H9 (cell line): ENCODE data around the gene PDLIM3. TPM values are rescaled to one million over a fixed set of nuclear protein-coding genes. Genes with fewer than 3 reads are reported as not detected.

Experiments used
- DNase-seq: peaks from one replicate; pipeline ENCODE4 v3.0.0-alpha.2; 2017
- H2AFZ ChIP-seq: one replicate; pipeline ENCODE4 v1.6.1; 2013; ENCODE audit warnings: mild to moderate bottlenecking, low read length, control low read depth, moderate library complexity
- H2AK5ac ChIP-seq: 2 replicates; pipeline ENCODE4 v1.6.1; 2013; ENCODE audit warnings: low read length, control low read depth, mixed read lengths; ENCODE audit not compliant: insufficient read length
- H2BK120ac ChIP-seq: one replicate; pipeline ENCODE4 v1.6.1; 2013; ENCODE audit warnings: low read depth, mild to moderate bottlenecking, low read length, control low read depth, inconsistent platforms; ENCODE audit not compliant: poor library complexity, severe bottlenecking
- H2BK12ac ChIP-seq: 2 replicates; pipeline ENCODE4 v1.6.1; 2013; ENCODE audit warnings: low read length, control low read depth, mixed read lengths, low read depth; ENCODE audit not compliant: insufficient read length
- H2BK15ac ChIP-seq: 2 replicates; pipeline ENCODE4 v1.6.1; 2013; ENCODE audit warnings: low read depth, low read length, control low read depth
- H2BK20ac ChIP-seq: one replicate; pipeline ENCODE4 v1.6.1; 2013; ENCODE audit warnings: low read depth, mild to moderate bottlenecking, low read length, control low read depth, inconsistent platforms; ENCODE audit not compliant: poor library complexity, severe bottlenecking
- H2BK5ac ChIP-seq: 2 replicates; pipeline ENCODE4 v1.6.1; 2013; ENCODE audit warnings: low read length, control low read depth, mixed read lengths; ENCODE audit not compliant: insufficient read length
- H3K14ac ChIP-seq: 2 replicates; pipeline ENCODE4 v1.6.1; 2013; ENCODE audit warnings: low read length, control low read depth; ENCODE audit not compliant: insufficient read depth
- H3K18ac ChIP-seq: 2 replicates; pipeline ENCODE4 v1.6.1; 2013; ENCODE audit warnings: low read depth, mild to moderate bottlenecking, mixed read lengths, low read length, control low read depth; ENCODE audit not compliant: insufficient read length
- H3K23ac ChIP-seq: 2 replicates; pipeline ENCODE4 v1.6.1; 2013; ENCODE audit warnings: low read length, control low read depth, mixed read lengths, low read depth; ENCODE audit not compliant: insufficient read length
- H3K23me2 ChIP-seq: 2 replicates; pipeline ENCODE4 v1.6.1; 2013; ENCODE audit warnings: low read depth, mild to moderate bottlenecking, mixed read lengths, low read length, control low read depth; ENCODE audit not compliant: insufficient read length, poor library complexity, severe bottlenecking
- H3K27ac ChIP-seq: 2 replicates; pipeline ENCODE4 v1.5.1; 2013; ENCODE audit warnings: low read length, control low read depth, mixed read lengths, low read depth; ENCODE audit not compliant: insufficient read length
- H3K27me3 ChIP-seq: 2 replicates; pipeline ENCODE4 v1.6.1; 2013; ENCODE audit warnings: low read length, control low read depth, inconsistent platforms; ENCODE audit not compliant: insufficient read depth
- H3K4ac ChIP-seq: 2 replicates; pipeline ENCODE4 v1.6.1; 2013; ENCODE audit warnings: low read depth, mild to moderate bottlenecking, control low read depth, inconsistent platforms, low read length, moderate library complexity
- H3K4me1 ChIP-seq: 2 replicates; pipeline ENCODE4 v1.6.1; 2013; ENCODE audit warnings: low read length, control low read depth, inconsistent platforms; ENCODE audit not compliant: insufficient read depth
- H3K4me2 ChIP-seq: 2 replicates; pipeline ENCODE4 v1.6.1; 2013; ENCODE audit warnings: low read length, control low read depth, mixed read lengths; ENCODE audit not compliant: insufficient read length, insufficient read depth
- H3K56ac ChIP-seq: 2 replicates; pipeline ENCODE4 v1.6.1; 2013; ENCODE audit warnings: low read depth, mild to moderate bottlenecking, mixed read lengths, low read length, control low read depth; ENCODE audit not compliant: insufficient read length
- H3K79me1 ChIP-seq: 2 replicates; pipeline ENCODE4 v1.6.1; 2013; ENCODE audit warnings: low read depth, mild to moderate bottlenecking, moderate library complexity, low read length, control low read depth, inconsistent platforms; ENCODE audit not compliant: insufficient read depth, poor library complexity, severe bottlenecking
- H3K79me2 ChIP-seq: 2 replicates; pipeline ENCODE4 v1.6.1; 2013; ENCODE audit warnings: low read length, control low read depth, inconsistent platforms; ENCODE audit not compliant: insufficient read depth
- H3K9ac ChIP-seq: 2 replicates; pipeline ENCODE4 v1.6.1; 2013; ENCODE audit warnings: low read length, control low read depth, mixed read lengths; ENCODE audit not compliant: insufficient read length; ENCODE audit errors: extremely low read depth
- H3K9me3 ChIP-seq: one replicate; pipeline ENCODE4 v1.6.1; 2013; ENCODE audit warnings: low read depth, low read length, inconsistent platforms; ENCODE audit not compliant: control insufficient read depth
- H3T11ph ChIP-seq: one replicate; pipeline ENCODE4 v1.6.1; 2013; ENCODE audit warnings: mild to moderate bottlenecking, low read length, control low read depth, inconsistent platforms
- H4K20me1 ChIP-seq: one replicate; pipeline ENCODE4 v1.6.1; 2013; ENCODE audit not compliant: control insufficient read depth, insufficient read length, insufficient read depth
- H4K5ac ChIP-seq: 2 replicates; pipeline ENCODE4 v1.6.1; 2013; ENCODE audit warnings: low read depth, mild to moderate bottlenecking, mixed read lengths, low read length, control low read depth; ENCODE audit not compliant: insufficient read length
- H4K8ac ChIP-seq: replicated peaks from 2 replicates; pipeline ENCODE4 v1.6.1; 2013; ENCODE audit warnings: low read length, control low read depth, mixed read lengths, low read depth; ENCODE audit not compliant: insufficient read length
- H4K91ac ChIP-seq: 2 replicates; pipeline ENCODE4 v1.6.1; 2013; ENCODE audit warnings: low read depth, mild to moderate bottlenecking, moderate library complexity, mixed read lengths, low read length, control low read depth; ENCODE audit not compliant: insufficient read length
- H3K27ac Mint-ChIP-seq, 3 experiments: 2 replicates in 2 of 3; 3 replicates in 1 of 3; pipeline ENCODE4 v1.8.0; 2020 to 2021; ENCODE audit warnings: mixed read lengths in 3 of 3, mild to moderate bottlenecking in 1 of 3, moderate library complexity in 1 of 3
- H3K27me3 Mint-ChIP-seq: 2 replicates; pipeline ENCODE4 v1.8.0; 2021; ENCODE audit warnings: low read depth, mild to moderate bottlenecking, moderate library complexity, mixed read lengths
- H3K36me3 Mint-ChIP-seq, 3 experiments: 2 replicates in 2 of 3; 3 replicates in 1 of 3; pipeline ENCODE4 v1.8.0; 2020 to 2021; ENCODE audit warnings: low read depth in 3 of 3, mixed read lengths in 3 of 3; ENCODE audit not compliant: insufficient read depth in 1 of 3
- H3K4me1 Mint-ChIP-seq, 2 experiments: 2 replicates each; pipeline ENCODE4 v1.8.0; 2020; ENCODE audit warnings: mixed read lengths in 2 of 2
- H3K4me3 Mint-ChIP-seq, 2 experiments: 2 replicates in 1 of 2; 3 replicates in 1 of 2; pipeline ENCODE4 v1.8.0; 2020 to 2021; ENCODE audit warnings: mild to moderate bottlenecking in 2 of 2, mixed read lengths in 2 of 2, moderate library complexity in 1 of 2
- H3K9me3 Mint-ChIP-seq, 2 experiments: 2 replicates in 1 of 2; 3 replicates in 1 of 2; pipeline ENCODE4 v1.8.0; 2020; ENCODE audit warnings: mild to moderate bottlenecking in 2 of 2, mixed read lengths in 2 of 2, moderate library complexity in 1 of 2
- CTCF ChIP-seq: fragments of 200-600 bp; sonication (generic); conservative IDR thresholded peaks from 3 replicates; pipeline ENCODE4 v1.8.0; 2021; ENCODE audit warnings: antibody characterized with exemption, mild to moderate bottlenecking
- WGBS: extraction: QIAGEN DNeasy Blood & Tissue Kit; methylation state at CpG from one replicate; pipeline ENCODE4 v1.1.7; 2013; ENCODE audit warnings: missing lambda C conversion rate, low lambda C conversion rate, mixed read lengths; ENCODE audit not compliant: insufficient read length; ENCODE audit errors: extremely low coverage; 5-methylcytosine and 5-hydroxymethylcytosine counted together
- total RNA-seq: library from RNA; stranded (reverse); gene quantifications from 2 replicates; pipeline ENCODE4 v1.2.1, GENCODE V29; 2021

Gene PDLIM3
- total RNA-seq, 1 experiment from 2014 or later, result 12.0 TPM

DNA sequence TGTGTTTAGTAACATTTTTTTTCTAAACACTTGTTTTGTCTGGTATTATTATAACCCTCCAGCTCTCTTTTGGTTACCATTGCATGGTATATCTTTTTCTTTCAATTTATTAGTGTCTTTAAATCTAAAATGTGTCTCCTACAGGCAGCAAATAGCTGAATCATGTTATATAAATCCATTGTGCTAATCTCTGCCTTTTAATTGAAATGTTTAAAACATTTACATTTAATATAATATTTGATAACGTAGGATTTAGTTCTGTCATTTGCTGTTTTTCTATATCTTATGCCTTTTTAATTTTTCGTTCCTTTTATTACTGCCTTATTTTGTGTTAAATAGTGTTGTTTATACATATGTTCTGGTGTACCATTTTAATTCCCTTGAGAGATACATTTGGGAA, 46.7 kb downstream of the PDLIM3 start:
- Histone ChIP-seq H3K4ac (no peak overlapping the region), H2BK15ac (no peak overlapping the region), H3K23me2 (no peaks in the 10 kb centered on the region), H3K23ac (no peak overlapping the region), H3T11ph (no peak overlapping the region), H3K14ac (no peak overlapping the region), H3K79me1 (no peaks in the 10 kb centered on the region), H3K27ac (no peak overlapping the region), H4K91ac (no peak overlapping the region), H2AFZ (no peak overlapping the region), H2BK120ac (no peak overlapping the region), H3K56ac (no peak overlapping the region), H3K18ac (no peak overlapping the region), H3K79me2 (no peaks in the 10 kb centered on the region), H4K5ac (no peak overlapping the region), H2BK20ac (no peak overlapping the region), H4K20me1 (no peaks in the 10 kb centered on the region), H4K8ac (no peak overlapping the region), H3K4me2 (no peak overlapping the region), H3K4me1 (no peaks in the 10 kb centered on the region), H3K9ac (no peak overlapping the region), H3K27me3 (no peaks in the 10 kb centered on the region; the same call in 1 of the 2 replicates), H2AK5ac (no peak overlapping the region), H2BK12ac (no peak overlapping the region), H3K9me3 (no peaks in the 10 kb centered on the region), H2BK5ac (no peak overlapping the region)
- Mint-ChIP-seq H3K4me3 (no peak overlapping the region), H3K9me3 (peaks cover 11 to 13% of the 10 kb centered on the region in 2 experiments), H3K4me1 (no peaks in the 10 kb centered on the region), H3K27ac (no peak overlapping the region), H3K27me3 (peaks cover 10% of the 10 kb centered on the region; the same call in 1 of the 2 replicates), H3K36me3 (peaks cover 2 to 16% (median 2%) of the 10 kb centered on the region in 3 experiments; a peak in 4 of 7 replicates)
- no peak for TF ChIP-seq CTCF
- DNase-seq, result no peak
- WGBS, result no CpG with 5 or more reads among the region's 2 CpGs
